Fibroblast of lung (primary cell): ENCODE results near the gene NCAM2.

ENCODE experiments used
- EZH2 ChIP-seq: IDR thresholded peaks from 2 replicates; pipeline ENCODE4 v1.5.1; 2012; ENCODE audit warnings: low read length, control low read depth, mild to moderate bottlenecking; ENCODE audit errors: missing control alignments
- TF ChIP-seq, protein P1 (sequence below), 2 donors: IDR thresholded peaks in 1 of 2; conservative IDR thresholded peaks in 1 of 2; 1 replicate in 1 of 2; 2 replicates in 1 of 2; pipeline ENCODE4 v1.5.1; 2011 to 2012; ENCODE audit warnings: low read length in 2 of 2, control low read depth in 1 of 2, inconsistent platforms in 1 of 2, low read depth in 1 of 2, mild to moderate bottlenecking in 1 of 2

DNA sequence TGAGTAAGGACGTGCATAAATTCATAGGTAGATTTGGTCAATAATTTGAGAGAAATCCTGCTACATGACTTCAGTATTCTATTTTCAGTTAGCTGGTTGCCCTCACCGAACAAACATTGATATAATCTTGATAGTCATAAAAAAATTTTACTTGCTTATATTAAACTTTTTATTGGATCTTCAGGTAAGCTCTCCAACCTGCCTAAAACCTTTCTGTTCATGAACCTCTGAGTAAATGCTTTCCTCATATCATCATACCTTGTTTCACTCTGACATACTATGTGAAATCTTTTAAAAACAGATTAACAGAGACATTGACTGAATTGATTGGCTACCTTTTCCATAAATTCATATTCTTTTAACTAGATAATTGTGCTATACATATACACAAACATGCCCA, 299.0 kb downstream of the NCAM2 start:
- TF ChIP-seq, protein P1, sequence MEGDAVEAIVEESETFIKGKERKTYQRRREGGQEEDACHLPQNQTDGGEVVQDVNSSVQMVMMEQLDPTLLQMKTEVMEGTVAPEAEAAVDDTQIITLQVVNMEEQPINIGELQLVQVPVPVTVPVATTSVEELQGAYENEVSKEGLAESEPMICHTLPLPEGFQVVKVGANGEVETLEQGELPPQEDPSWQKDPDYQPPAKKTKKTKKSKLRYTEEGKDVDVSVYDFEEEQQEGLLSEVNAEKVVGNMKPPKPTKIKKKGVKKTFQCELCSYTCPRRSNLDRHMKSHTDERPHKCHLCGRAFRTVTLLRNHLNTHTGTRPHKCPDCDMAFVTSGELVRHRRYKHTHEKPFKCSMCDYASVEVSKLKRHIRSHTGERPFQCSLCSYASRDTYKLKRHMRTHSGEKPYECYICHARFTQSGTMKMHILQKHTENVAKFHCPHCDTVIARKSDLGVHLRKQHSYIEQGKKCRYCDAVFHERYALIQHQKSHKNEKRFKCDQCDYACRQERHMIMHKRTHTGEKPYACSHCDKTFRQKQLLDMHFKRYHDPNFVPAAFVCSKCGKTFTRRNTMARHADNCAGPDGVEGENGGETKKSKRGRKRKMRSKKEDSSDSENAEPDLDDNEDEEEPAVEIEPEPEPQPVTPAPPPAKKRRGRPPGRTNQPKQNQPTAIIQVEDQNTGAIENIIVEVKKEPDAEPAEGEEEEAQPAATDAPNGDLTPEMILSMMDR (conservative IDR thresholded peaks at IDR 0.05 in 1 of 2, IDR thresholded peaks at IDR 0.05 in 1 of 2; ENCODE audit: low read depth in 1 of 2, low read length in 2 of 2), result no peak
- TF ChIP-seq EZH2, result no peak
